SK-N-DZ (cell line): ENCODE data around the gene ZDBF2. TPM values are rescaled to one million over a fixed set of nuclear protein-coding genes. Genes with fewer than 3 reads are reported as not detected.
"Not testable (repeated sequence)": the region's sequence is repeated elsewhere in the genome, so short reads cannot be mapped to it uniquely, and the experiment has no call there.

Source experiments
- DNase-seq: peaks from one replicate; pipeline ENCODE4 v3.0.0-alpha.2; 2015; ENCODE audit warnings: low spot score
- polyA plus RNA-seq, 2 experiments: library from polyadenylated mRNA; depleted of rRNA; stranded (reverse); fragments of >200 nt; gene quantifications; 2 replicates each; pipeline ENCODE4 v1.2.3, GENCODE V29; 2014

Gene ZDBF2
- 12.0 and 13.9 TPM in 2 replicates for polyA plus RNA-seq (2014; cell fraction: cytosol; rRNA removed)
- 18.0 and 19.1 TPM in 2 replicates for polyA plus RNA-seq (2014; cell fraction: nucleus; rRNA removed)

- peak; percentile 92 for DNase-seq
These were observed at the start of gene ZDBF2 for GRCh38 chr2:206274434-206275311. TSS of gene ZDBF2 (plus strand) at chr2:206274663. CDS start at chr2:206281850, 7,187 bp downstream.

GRCh38 chr2:206225435-206226232 is 48.8 kb upstream of the ZDBF2 start:
- no peak for DNase-seq

GRCh38 chr2:206228636-206229035 is 45.8 kb upstream of the ZDBF2 start:
- not testable (repeated sequence) for DNase-seq

- DNase-seq = no peak
These were observed 44.8 kb upstream of the ZDBF2 start for GRCh38 chr2:206229642-206230041.

- DNase-seq = peak; percentile 18
These were observed 44.3 kb upstream of the ZDBF2 start for GRCh38 chr2:206230060-206230762.

GRCh38 chr2:206231669-206232286 is 42.7 kb upstream of the ZDBF2 start:
- DNase-seq = no peak

GRCh38 chr2:206232287-206233035 is 42.0 kb upstream of the ZDBF2 start:
- DNase-seq = no peak

GRCh38 chr2:206239157-206239556 is 35.3 kb upstream of the ZDBF2 start:
- no peak for DNase-seq

GRCh38 chr2:206240327-206240726 is 34.1 kb upstream of the ZDBF2 start:
- DNase-seq = no peak

GRCh38 chr2:206241736-206242135 is 32.7 kb upstream of the ZDBF2 start:
- peak; percentile 38 for DNase-seq

- no peak for DNase-seq
These were observed 29.2 kb upstream of the ZDBF2 start for GRCh38 chr2:206245265-206245672.

- no peak for DNase-seq
These were observed 24.2 kb upstream of the ZDBF2 start for GRCh38 chr2:206250041-206250897.

- DNase-seq = no peak
These were observed 21.2 kb upstream of the ZDBF2 start for GRCh38 chr2:206253125-206253776.

GRCh38 chr2:206253777-206254166 is 20.7 kb upstream of the ZDBF2 start:
- DNase-seq = no peak

- no peak for DNase-seq
These were observed 19.5 kb upstream of the ZDBF2 start for GRCh38 chr2:206255003-206255402.

GRCh38 chr2:206256706-206257205 is 17.7 kb upstream of the ZDBF2 start:
- peak; percentile 13 for DNase-seq

GRCh38 chr2:206257350-206257749 is 17.1 kb upstream of the ZDBF2 start:
- DNase-seq = no peak

- no peak for DNase-seq
These were observed 16.6 kb upstream of the ZDBF2 start for GRCh38 chr2:206257861-206258260.

- DNase-seq = not testable (repeated sequence)
These were observed 15.8 kb upstream of the ZDBF2 start for GRCh38 chr2:206258615-206259014.
